C4-2B (cell line): ENCODE results near the gene RASGRP3.

Experiments
- ZFX ChIP-seq: fragments of 450-650 bp; IDR thresholded peaks from 2 replicates; pipeline ENCODE4 v1.6.1; 2017
- TF ChIP-seq, protein P1 (sequence below): fragments of 450-650 bp; conservative IDR thresholded peaks from 2 replicates; pipeline ENCODE4 v1.5.1; 2017; ENCODE audit warnings: mild to moderate bottlenecking

DNA sequence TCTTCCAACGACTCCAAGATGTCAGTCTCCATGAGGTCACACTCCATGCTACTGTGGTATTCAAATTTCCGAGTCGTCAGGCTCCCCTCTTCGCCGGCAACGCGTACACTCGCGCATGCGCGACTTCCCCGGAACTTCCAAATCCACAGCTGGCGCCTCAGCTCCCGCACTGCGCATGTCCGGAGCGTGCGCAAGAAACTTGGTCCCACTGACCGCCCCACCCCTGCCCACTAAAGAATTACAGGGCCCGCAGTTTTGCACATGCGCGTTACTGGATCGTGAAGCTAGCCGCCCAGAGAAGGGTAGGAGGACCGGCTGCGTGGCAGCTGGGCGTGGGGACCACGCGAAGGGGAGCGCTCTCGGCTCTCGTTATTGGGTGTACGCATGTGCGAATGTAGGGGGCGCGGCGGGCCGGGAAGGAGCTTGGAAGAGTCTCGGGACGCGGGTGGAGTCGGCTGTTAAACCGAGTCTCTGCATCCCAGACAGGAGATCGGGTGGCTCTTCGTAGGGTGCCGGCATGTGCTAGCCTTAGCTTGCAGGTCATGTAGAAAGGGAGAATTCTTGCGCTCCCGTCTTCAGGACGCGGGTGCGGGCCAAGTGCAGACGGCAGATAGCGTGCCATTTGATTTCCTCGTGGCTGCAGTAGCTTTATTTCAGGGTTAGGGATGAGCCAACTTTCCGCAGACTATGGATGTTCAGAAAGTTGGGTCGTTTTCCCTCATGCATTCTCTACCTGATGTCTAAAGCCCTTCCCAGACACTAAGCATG is 122.9 kb downstream of the RASGRP3 start, which contains the start of gene FAM98A:
- TF ChIP-seq, protein P1, sequence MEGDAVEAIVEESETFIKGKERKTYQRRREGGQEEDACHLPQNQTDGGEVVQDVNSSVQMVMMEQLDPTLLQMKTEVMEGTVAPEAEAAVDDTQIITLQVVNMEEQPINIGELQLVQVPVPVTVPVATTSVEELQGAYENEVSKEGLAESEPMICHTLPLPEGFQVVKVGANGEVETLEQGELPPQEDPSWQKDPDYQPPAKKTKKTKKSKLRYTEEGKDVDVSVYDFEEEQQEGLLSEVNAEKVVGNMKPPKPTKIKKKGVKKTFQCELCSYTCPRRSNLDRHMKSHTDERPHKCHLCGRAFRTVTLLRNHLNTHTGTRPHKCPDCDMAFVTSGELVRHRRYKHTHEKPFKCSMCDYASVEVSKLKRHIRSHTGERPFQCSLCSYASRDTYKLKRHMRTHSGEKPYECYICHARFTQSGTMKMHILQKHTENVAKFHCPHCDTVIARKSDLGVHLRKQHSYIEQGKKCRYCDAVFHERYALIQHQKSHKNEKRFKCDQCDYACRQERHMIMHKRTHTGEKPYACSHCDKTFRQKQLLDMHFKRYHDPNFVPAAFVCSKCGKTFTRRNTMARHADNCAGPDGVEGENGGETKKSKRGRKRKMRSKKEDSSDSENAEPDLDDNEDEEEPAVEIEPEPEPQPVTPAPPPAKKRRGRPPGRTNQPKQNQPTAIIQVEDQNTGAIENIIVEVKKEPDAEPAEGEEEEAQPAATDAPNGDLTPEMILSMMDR: no peak
- no peak for TF ChIP-seq ZFX
